Measurements from ENCODE around the gene SPECC1.

SPECC1 gene

DNA sequence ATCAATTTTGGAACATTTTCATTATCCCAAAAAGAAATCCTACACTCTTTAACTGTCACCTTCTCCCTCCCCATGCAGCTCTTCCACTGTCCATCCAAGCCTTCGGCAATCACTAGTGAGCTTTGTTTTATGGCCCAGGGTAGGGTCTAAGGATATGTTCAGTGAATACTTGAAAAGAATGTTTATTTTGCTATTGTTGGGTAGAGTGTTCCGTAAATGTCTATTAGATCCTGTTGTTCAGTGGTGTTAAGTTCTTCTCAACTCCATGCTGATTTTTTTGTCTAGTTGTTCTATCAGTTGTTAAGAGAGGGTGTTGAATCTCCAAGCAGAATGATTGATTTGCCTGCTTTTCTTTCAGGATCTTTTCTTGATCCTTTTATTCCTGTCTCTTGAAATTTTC, 29.9 kb downstream of the SPECC1 start:
- H3K4me3 ChIP-seq (ENCODE audit: low read depth, low read length), result no peak overlapping the region
- DNase-seq (ENCODE audit: low read depth), result no peak
- TF ChIP-seq, protein P1, sequence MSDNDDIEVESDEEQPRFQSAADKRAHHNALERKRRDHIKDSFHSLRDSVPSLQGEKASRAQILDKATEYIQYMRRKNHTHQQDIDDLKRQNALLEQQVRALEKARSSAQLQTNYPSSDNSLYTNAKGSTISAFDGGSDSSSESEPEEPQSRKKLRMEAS (IDR thresholded peaks at IDR 0.05; ENCODE audit: low read depth, low read length), result no peak
- TF ChIP-seq, protein P2, sequence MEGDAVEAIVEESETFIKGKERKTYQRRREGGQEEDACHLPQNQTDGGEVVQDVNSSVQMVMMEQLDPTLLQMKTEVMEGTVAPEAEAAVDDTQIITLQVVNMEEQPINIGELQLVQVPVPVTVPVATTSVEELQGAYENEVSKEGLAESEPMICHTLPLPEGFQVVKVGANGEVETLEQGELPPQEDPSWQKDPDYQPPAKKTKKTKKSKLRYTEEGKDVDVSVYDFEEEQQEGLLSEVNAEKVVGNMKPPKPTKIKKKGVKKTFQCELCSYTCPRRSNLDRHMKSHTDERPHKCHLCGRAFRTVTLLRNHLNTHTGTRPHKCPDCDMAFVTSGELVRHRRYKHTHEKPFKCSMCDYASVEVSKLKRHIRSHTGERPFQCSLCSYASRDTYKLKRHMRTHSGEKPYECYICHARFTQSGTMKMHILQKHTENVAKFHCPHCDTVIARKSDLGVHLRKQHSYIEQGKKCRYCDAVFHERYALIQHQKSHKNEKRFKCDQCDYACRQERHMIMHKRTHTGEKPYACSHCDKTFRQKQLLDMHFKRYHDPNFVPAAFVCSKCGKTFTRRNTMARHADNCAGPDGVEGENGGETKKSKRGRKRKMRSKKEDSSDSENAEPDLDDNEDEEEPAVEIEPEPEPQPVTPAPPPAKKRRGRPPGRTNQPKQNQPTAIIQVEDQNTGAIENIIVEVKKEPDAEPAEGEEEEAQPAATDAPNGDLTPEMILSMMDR (IDR thresholded peaks at IDR 0.05; ENCODE audit: low read depth, low read length), result no peak
- no peak for TF ChIP-seq POLR2A (IDR thresholded peaks at IDR 0.05; ENCODE audit: extremely low read depth, insufficient read length)
- no peak for TF ChIP-seq MYC (IDR thresholded peaks at IDR 0.05; ENCODE audit: low read depth, low read length)

GRCh38 chr17:20040216-20040615, 31.1 kb downstream of the SPECC1 start:
- no peak for DNase-seq (ENCODE audit: low read depth)
- H3K4me3 ChIP-seq (ENCODE audit: low read depth, low read length), result no peak overlapping the region
- TF ChIP-seq MYC (IDR thresholded peaks at IDR 0.05; ENCODE audit: low read depth, low read length) (no peak), POLR2A (IDR thresholded peaks at IDR 0.05; ENCODE audit: extremely low read depth, insufficient read length) (no peak)
- TF ChIP-seq, protein P1 (IDR thresholded peaks at IDR 0.05; ENCODE audit: low read depth, low read length), result no peak
- TF ChIP-seq, protein P2 (IDR thresholded peaks at IDR 0.05; ENCODE audit: low read depth, low read length), result no peak

- no peak for DNase-seq (ENCODE audit: low read depth)
- TF ChIP-seq POLR2A (IDR thresholded peaks at IDR 0.05; ENCODE audit: extremely low read depth, insufficient read length) (no peak), MYC (IDR thresholded peaks at IDR 0.05; ENCODE audit: low read depth, low read length) (no peak)
- TF ChIP-seq, protein P2 (IDR thresholded peaks at IDR 0.05; ENCODE audit: low read depth, low read length), result no peak
- TF ChIP-seq, protein P1 (IDR thresholded peaks at IDR 0.05; ENCODE audit: low read depth, low read length), result no peak
- no peak overlapping the region for H3K4me3 ChIP-seq (ENCODE audit: low read depth, low read length)
Observed at GRCh38 chr17:20043021-20043420, 33.9 kb downstream of the SPECC1 start.

- TF ChIP-seq, protein P1 (IDR thresholded peaks at IDR 0.05; ENCODE audit: low read depth, low read length), result no peak
- TF ChIP-seq, protein P2 (IDR thresholded peaks at IDR 0.05; ENCODE audit: low read depth, low read length), result no peak
- TF ChIP-seq POLR2A (IDR thresholded peaks at IDR 0.05; ENCODE audit: extremely low read depth, insufficient read length) (no peak), MYC (IDR thresholded peaks at IDR 0.05; ENCODE audit: low read depth, low read length) (no peak)
- no peak for DNase-seq (ENCODE audit: low read depth)
- H3K4me3 ChIP-seq (ENCODE audit: low read depth, low read length), result no peak overlapping the region
Observed at GRCh38 chr17:20045476-20045875, 36.3 kb downstream of the SPECC1 start.

- H3K4me3 ChIP-seq (ENCODE audit: low read depth, low read length), result no peak overlapping the region
- TF ChIP-seq, protein P2 (IDR thresholded peaks at IDR 0.05; ENCODE audit: low read depth, low read length), result no peak
- TF ChIP-seq MYC (IDR thresholded peaks at IDR 0.05; ENCODE audit: low read depth, low read length) (no peak), POLR2A (IDR thresholded peaks at IDR 0.05; ENCODE audit: extremely low read depth, insufficient read length) (no peak)
- TF ChIP-seq, protein P1 (IDR thresholded peaks at IDR 0.05; ENCODE audit: low read depth, low read length), result no peak
- DNase-seq (ENCODE audit: low read depth), result no peak
Observed at GRCh38 chr17:20046629-20047028, 37.5 kb downstream of the SPECC1 start.

All from NB4 (cell line).